Glutamatergic neuron (in vitro differentiated cells): ENCODE results near the gene RCBTB1. TPM values are rescaled to one million over a fixed set of nuclear protein-coding genes. Genes with fewer than 3 reads are reported as not detected.

Experiments used
- DNase-seq: peaks from one replicate; pipeline ENCODE4 v3.0.0; 2022
- H3K27ac Mint-ChIP-seq: one replicate; pipeline ENCODE4 v1.8.0; 2020; ENCODE audit warnings: mild to moderate bottlenecking, mixed read lengths, inconsistent platforms; ENCODE audit not compliant: unreplicated experiment
- H3K27me3 Mint-ChIP-seq: one replicate; pipeline ENCODE4 v1.8.0; 2020; ENCODE audit warnings: mild to moderate bottlenecking, moderate library complexity, mixed read lengths, inconsistent platforms; ENCODE audit not compliant: unreplicated experiment
- H3K36me3 Mint-ChIP-seq: one replicate; pipeline ENCODE4 v1.8.0; 2020; ENCODE audit warnings: mild to moderate bottlenecking, mixed read lengths, inconsistent platforms; ENCODE audit not compliant: unreplicated experiment
- H3K4me1 Mint-ChIP-seq: one replicate; pipeline ENCODE4 v1.8.0; 2020; ENCODE audit warnings: mild to moderate bottlenecking, low read depth, mixed read lengths, inconsistent platforms; ENCODE audit not compliant: unreplicated experiment
- H3K4me3 Mint-ChIP-seq: one replicate; pipeline ENCODE4 v1.8.0; 2020; ENCODE audit warnings: mild to moderate bottlenecking, mixed read lengths, inconsistent platforms; ENCODE audit not compliant: unreplicated experiment
- H3K9me3 Mint-ChIP-seq: one replicate; pipeline ENCODE4 v1.8.0; 2020; ENCODE audit warnings: mild to moderate bottlenecking, moderate library complexity, mixed read lengths, inconsistent platforms; ENCODE audit not compliant: unreplicated experiment
- total RNA-seq: library from RNA; stranded (reverse); fragmentation: NEBNext Ultra II Directional; extraction: Animal tissue kit (Norgen Biotek cat#: 25700); gene quantifications from one replicate; pipeline ENCODE4 v1.2.1, GENCODE V29; 2021; ENCODE audit not compliant: unreplicated experiment
- TF ChIP-seq, protein P1 (sequence below): fragments of 200-600 bp; sonication (generic); IDR thresholded peaks from one replicate; pipeline ENCODE4 v1.5.0; 2021; ENCODE audit not compliant: partially characterized antibody, unreplicated experiment

The RCBTB1 gene
- total RNA-seq, 1 donor from 2014 or later, result 46.1 TPM

DNA sequence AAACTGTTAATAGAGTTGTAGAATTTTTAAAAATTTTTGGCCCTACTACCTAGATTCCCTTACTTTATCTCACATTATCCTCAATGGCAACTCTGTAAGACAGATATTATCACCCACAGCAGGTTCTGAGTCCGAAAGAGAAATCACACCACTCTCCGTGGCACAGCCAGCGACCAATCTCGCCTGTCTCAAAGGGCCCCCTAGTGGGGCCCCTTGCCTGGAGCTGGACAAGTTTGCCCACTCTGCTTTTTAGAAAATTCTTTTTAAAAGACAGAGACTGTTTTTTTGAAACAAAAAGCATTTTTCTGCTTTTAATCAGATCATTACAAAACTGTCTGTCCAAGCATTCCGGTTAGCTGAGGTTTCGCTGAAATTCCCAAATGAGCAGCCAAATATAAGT is 67.9 kb downstream of the RCBTB1 start:
- Mint-ChIP-seq H3K27ac (no peak overlapping the region), H3K36me3 (no peaks in the 10 kb centered on the region), H3K4me1 (no peaks in the 10 kb centered on the region), H3K27me3 (no peaks in the 10 kb centered on the region), H3K4me3 (no peak overlapping the region), H3K9me3 (no peaks in the 10 kb centered on the region)
- DNase-seq, result no peak
- TF ChIP-seq, protein P1, sequence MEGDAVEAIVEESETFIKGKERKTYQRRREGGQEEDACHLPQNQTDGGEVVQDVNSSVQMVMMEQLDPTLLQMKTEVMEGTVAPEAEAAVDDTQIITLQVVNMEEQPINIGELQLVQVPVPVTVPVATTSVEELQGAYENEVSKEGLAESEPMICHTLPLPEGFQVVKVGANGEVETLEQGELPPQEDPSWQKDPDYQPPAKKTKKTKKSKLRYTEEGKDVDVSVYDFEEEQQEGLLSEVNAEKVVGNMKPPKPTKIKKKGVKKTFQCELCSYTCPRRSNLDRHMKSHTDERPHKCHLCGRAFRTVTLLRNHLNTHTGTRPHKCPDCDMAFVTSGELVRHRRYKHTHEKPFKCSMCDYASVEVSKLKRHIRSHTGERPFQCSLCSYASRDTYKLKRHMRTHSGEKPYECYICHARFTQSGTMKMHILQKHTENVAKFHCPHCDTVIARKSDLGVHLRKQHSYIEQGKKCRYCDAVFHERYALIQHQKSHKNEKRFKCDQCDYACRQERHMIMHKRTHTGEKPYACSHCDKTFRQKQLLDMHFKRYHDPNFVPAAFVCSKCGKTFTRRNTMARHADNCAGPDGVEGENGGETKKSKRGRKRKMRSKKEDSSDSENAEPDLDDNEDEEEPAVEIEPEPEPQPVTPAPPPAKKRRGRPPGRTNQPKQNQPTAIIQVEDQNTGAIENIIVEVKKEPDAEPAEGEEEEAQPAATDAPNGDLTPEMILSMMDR, result no peak

DNA sequence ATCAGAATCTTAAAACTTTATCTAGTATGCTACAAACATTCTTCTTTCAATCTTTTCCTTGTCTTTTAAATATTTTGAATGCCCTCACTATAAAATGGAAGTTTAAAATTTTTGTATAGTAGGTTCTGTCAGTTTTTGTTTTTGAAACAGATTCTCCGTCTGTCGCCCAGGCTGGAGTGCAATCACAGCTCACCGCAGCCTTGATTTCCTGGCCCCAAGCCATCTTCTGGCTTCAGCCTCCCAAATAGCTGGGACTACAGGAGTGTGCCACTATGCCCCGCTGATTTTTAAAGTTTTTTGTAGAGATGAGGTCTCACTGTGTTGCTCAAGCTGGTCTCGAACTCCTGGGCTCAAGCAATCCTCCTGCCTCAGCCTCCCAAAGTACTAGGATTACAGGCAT is 68.9 kb downstream of the RCBTB1 start:
- no peaks in the 10 kb centered on the region for H3K9me3 Mint-ChIP-seq
- no peaks in the 10 kb centered on the region for H3K4me1 Mint-ChIP-seq
- H3K27me3 Mint-ChIP-seq, result no peaks in the 10 kb centered on the region
- no peak overlapping the region for H3K27ac Mint-ChIP-seq
- TF ChIP-seq, protein P1, result no peak
- H3K4me3 Mint-ChIP-seq, result no peak overlapping the region
- no peak for DNase-seq
- no peaks in the 10 kb centered on the region for H3K36me3 Mint-ChIP-seq

DNA sequence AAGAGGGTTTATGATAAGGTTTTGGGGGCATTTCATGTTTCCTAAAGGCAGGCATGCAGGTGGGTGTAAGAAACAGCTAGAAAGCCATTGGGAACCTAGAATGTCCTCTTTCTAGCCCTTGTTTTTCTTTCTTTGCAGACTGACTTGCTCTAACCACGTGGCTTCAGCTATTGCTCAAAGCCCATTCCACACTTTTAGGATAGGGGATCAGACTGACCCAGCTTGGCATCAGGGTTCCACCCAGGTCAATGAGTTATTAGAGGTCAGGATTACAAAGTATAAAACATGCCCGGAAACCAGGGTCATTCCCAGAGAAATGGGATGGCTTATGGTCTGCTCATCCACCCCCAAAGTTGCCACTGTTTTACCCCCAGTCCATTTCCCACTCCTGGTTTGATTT is 72.8 kb downstream of the RCBTB1 start:
- Mint-ChIP-seq H3K4me1 (no peaks in the 10 kb centered on the region), H3K36me3 (no peaks in the 10 kb centered on the region), H3K9me3 (peaks cover 2% of the 10 kb centered on the region), H3K27me3 (no peaks in the 10 kb centered on the region), H3K27ac (no peak overlapping the region), H3K4me3 (no peak overlapping the region)
- TF ChIP-seq, protein P1, result no peak
- DNase-seq, result no peak

DNA sequence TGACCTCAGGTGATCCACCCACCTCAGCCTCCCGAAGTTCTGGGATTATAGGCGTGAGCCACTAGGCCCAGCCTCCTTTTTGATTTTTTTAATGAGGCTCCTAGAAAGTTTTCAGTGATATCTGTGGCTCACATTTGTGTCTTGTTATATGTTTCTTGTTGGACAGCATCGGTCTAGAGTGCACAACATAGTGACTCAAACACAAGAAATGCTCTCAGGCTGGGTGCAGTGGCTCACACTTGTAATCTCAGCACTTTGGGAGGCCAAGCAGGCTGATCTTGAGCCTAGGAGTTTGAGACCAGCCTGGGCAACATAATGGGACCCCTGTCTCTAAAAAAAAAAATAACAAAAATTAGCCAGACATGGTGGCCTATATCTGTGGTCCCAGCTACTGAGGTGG is 81.4 kb downstream of the RCBTB1 start:
- TF ChIP-seq, protein P1, result no peak
- H3K4me3 Mint-ChIP-seq, result no peak overlapping the region
- H3K27ac Mint-ChIP-seq, result no peak overlapping the region
- H3K4me1 Mint-ChIP-seq, result no peaks in the 10 kb centered on the region
- DNase-seq, result no peak
- H3K9me3 Mint-ChIP-seq, result no peaks in the 10 kb centered on the region
- no peaks in the 10 kb centered on the region for H3K27me3 Mint-ChIP-seq
- H3K36me3 Mint-ChIP-seq, result peaks cover 3% of the 10 kb centered on the region

DNA sequence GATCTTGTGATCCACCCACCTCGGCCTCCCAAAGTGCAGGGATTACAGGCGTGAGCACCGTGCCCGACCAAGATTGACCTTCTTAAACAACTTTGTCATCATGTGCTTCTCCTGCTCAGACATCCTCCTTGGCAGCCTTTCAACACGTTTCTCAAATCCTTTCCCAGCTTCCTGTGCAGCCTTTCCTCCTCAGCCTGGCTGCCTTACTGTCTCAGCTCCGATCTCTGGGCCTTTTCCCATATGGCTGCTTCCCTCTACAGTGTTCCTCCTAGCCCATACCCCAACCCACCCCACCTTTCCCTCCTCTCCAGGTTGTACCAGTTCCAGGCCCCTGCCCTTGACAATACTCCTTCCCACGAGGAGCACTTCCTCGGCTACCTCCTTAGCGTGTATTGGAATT is 82.4 kb downstream of the RCBTB1 start:
- TF ChIP-seq, protein P1, result no peak
- H3K27me3 Mint-ChIP-seq, result no peaks in the 10 kb centered on the region
- no peaks in the 10 kb centered on the region for H3K9me3 Mint-ChIP-seq
- no peak overlapping the region for H3K4me3 Mint-ChIP-seq
- H3K36me3 Mint-ChIP-seq, result peaks cover 3% of the 10 kb centered on the region
- no peak for DNase-seq
- no peak overlapping the region for H3K27ac Mint-ChIP-seq
- H3K4me1 Mint-ChIP-seq, result no peaks in the 10 kb centered on the region
